Karpas-422 (cell line): ENCODE results near the gene CALML5. TPM values are rescaled to one million over a fixed set of nuclear protein-coding genes. Genes with fewer than 3 reads are reported as not detected.

Source experiments
- DNase-seq: peaks from one replicate; pipeline ENCODE4 v3.0.0-alpha.2; 2015
- H2AFZ ChIP-seq: fragments of 200-600 bp; sonication (generic); 2 replicates; pipeline ENCODE4 v1.6.1; 2014; ENCODE audit warnings: antibody characterized with exemption, low read length, mixed read lengths
- H3K27ac ChIP-seq: fragments of 200-600 bp; sonication (generic); 2 replicates; pipeline ENCODE4 v1.5.1; 2014; ENCODE audit warnings: mild to moderate bottlenecking, low read length, moderate library complexity
- H3K27me3 ChIP-seq: fragments of 200-600 bp; sonication (generic); 2 replicates; pipeline ENCODE4 v1.6.1; 2014; ENCODE audit warnings: low read length, mixed read lengths
- H3K36me3 ChIP-seq: fragments of 200-600 bp; sonication (generic); 2 replicates; pipeline ENCODE4 v1.6.1; 2014; ENCODE audit warnings: low read length, mixed read lengths; ENCODE audit not compliant: insufficient read depth
- H3K4me1 ChIP-seq: fragments of 200-600 bp; sonication (generic); 2 replicates; pipeline ENCODE4 v1.6.1; 2014; ENCODE audit warnings: mild to moderate bottlenecking, low read length, mixed read lengths
- H3K4me2 ChIP-seq: fragments of 200-600 bp; sonication (generic); 2 replicates; pipeline ENCODE4 v1.6.1; 2014; ENCODE audit warnings: low read length, low read depth, mild to moderate bottlenecking; ENCODE audit not compliant: poor library complexity, severe bottlenecking
- H3K4me3 ChIP-seq: fragments of 200-600 bp; sonication (generic); 2 replicates; pipeline ENCODE4 v1.5.1; 2014; ENCODE audit warnings: mild to moderate bottlenecking, antibody characterized with exemption, low read length, mixed read lengths
- H3K79me2 ChIP-seq: fragments of 200-600 bp; sonication (generic); 2 replicates; pipeline ENCODE4 v1.6.1; 2014; ENCODE audit warnings: mild to moderate bottlenecking, low read length, mixed read lengths
- H3K9ac ChIP-seq: fragments of 200-600 bp; sonication (generic); 2 replicates; pipeline ENCODE4 v1.6.0; 2014; ENCODE audit warnings: low read length
- H3K9me2 ChIP-seq: fragments of 200-600 bp; sonication (generic), shearing (Covaris generic); replicated peaks from 2 replicates; pipeline ENCODE4 v1.6.0; 2014; ENCODE audit warnings: mild to moderate bottlenecking, low read length, moderate library complexity; ENCODE audit not compliant: insufficient read depth
- H3K9me3 ChIP-seq: fragments of 300-700, 200-600 bp; sonication (generic); 2 replicates; pipeline ENCODE4 v1.6.1; 2014; ENCODE audit warnings: low read length, mixed read lengths
- H4K20me1 ChIP-seq: fragments of 200-600 bp; sonication (generic); 2 replicates; pipeline ENCODE4 v1.6.1; 2014; ENCODE audit warnings: mild to moderate bottlenecking, antibody characterized with exemption, low read length, low read depth; ENCODE audit not compliant: insufficient read depth
- total RNA-seq: library from RNA; depleted of rRNA; stranded (reverse); fragments of >200 nt; shearing (Covaris generic); gene quantifications from 2 replicates; pipeline ENCODE4 v1.2.3, GENCODE V29; 2014; ENCODE audit warnings: low replicate concordance

Gene CALML5
- total RNA-seq, 1 experiment from 2014 or later, result not detected

DNA sequence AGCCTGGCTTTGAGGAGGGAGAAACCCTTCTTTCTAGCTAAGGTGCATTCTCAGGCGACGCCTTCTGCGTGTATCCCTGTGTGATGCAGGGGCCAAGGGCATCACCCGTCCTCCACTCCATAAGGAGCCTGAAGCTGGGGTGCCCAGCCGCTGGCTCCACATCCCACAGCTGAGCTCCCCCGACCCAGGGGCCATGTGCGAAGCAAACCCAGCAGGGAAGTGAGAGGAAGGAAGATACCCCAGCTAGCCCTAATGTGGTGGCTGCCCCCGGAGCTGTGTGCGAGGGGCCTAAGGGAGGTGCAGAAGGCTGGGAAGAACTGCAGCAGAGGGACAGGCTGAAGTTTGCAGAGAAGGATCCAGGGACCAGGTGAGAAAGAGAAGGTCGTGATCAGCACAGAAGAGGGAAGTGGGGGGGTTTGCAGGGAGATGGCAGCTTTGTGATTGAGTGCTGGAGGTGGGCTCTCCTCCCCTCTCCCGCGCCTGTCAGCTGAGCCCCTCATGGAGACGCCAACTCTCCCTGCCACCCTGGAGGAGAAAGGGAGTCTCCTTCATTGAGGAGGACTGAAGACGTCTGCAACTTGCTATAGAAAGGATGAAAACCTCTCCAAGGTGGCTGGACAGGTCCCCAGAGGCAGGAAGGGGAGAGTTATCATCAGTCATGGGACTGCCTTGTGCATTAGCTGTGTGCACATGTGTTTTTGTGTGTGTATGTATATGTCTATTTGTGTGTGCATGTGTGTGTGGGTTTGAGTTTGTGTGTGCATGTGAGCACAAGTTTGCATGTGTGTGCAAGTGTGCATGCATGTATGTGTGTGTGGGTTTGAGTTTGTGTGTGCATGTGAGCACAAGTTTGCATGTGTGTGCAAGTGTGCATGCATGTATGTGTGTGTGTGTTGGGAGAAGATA, 3.5 kb upstream of the CALML5 start:
- Histone ChIP-seq H4K20me1 (no peaks in the 10 kb centered on the region), H3K27ac (no peak overlapping the region), H3K27me3 (no peaks in the 10 kb centered on the region), H3K9me3 (no peaks in the 10 kb centered on the region), H3K4me3 (no peak overlapping the region), H3K9me2 (no peaks in the 10 kb centered on the region), H3K4me2 (no peak overlapping the region), H3K36me3 (no peaks in the 10 kb centered on the region), H3K79me2 (no peaks in the 10 kb centered on the region), H3K9ac (no peak overlapping the region), H3K4me1 (no peaks in the 10 kb centered on the region), H2AFZ (no peak overlapping the region)
- DNase-seq, result no peak

DNA sequence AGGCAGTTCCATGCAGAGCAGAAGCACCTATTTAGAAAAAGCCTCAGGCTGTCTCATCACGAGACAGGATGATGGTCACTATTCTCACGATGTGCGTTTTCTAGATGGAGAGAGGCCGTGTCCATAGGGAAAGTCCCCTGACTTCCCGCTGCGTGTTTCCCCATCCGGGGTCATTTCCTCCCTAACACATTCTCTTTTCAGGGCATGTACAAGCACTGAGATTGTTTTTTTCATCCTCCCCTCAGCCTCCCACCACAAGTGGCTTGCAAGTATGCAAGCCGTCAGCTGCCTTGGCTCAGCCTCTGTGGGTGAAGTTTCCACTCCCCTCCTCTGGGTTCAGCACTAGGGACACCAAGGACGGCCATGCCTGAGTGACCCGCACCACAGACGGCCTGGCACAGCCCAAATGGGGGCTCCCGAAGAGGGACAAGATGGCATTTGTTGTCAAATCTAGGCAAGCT, 2.7 kb upstream of the CALML5 start:
- no peak for DNase-seq
- H3K4me2 ChIP-seq, result no peak overlapping the region
- no peak overlapping the region for H3K4me3 ChIP-seq
- no peaks in the 10 kb centered on the region for H3K27me3 ChIP-seq
- no peaks in the 10 kb centered on the region for H3K9me3 ChIP-seq
- no peaks in the 10 kb centered on the region for H3K79me2 ChIP-seq
- H2AFZ ChIP-seq, result no peak overlapping the region
- no peaks in the 10 kb centered on the region for H3K4me1 ChIP-seq
- H3K9ac ChIP-seq, result no peak overlapping the region
- no peak overlapping the region for H3K27ac ChIP-seq
- H4K20me1 ChIP-seq, result no peaks in the 10 kb centered on the region
- no peaks in the 10 kb centered on the region for H3K36me3 ChIP-seq
- no peaks in the 10 kb centered on the region for H3K9me2 ChIP-seq

DNA sequence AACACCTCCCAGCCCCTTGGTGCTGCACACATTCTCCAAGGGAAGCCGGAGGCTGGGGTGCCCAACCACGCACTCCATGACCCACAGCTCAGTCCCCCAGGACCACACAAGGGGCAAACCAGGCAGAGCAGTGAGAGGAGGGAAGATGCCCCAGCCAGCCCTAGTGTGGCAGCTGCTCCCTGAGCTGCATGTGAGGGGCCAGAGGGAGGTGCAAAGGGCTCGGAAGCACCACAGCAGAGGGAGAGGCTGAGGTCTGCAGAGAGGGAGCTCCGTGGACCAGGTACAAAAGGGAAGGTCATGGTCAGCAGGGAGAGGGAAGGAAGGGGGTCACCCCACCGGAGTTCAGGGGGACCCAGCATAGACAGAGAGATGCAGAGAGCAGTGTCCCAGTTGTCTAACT, 1.5 kb upstream of the CALML5 start:
- Histone ChIP-seq H2AFZ (no peak overlapping the region), H3K79me2 (no peaks in the 10 kb centered on the region), H3K36me3 (no peaks in the 10 kb centered on the region), H3K27ac (no peak overlapping the region), H3K9me3 (no peaks in the 10 kb centered on the region), H3K4me1 (no peaks in the 10 kb centered on the region), H4K20me1 (no peaks in the 10 kb centered on the region), H3K4me3 (no peak overlapping the region), H3K4me2 (no peak overlapping the region), H3K9me2 (no peaks in the 10 kb centered on the region), H3K27me3 (no peaks in the 10 kb centered on the region), H3K9ac (no peak overlapping the region)
- DNase-seq, result no peak

DNA sequence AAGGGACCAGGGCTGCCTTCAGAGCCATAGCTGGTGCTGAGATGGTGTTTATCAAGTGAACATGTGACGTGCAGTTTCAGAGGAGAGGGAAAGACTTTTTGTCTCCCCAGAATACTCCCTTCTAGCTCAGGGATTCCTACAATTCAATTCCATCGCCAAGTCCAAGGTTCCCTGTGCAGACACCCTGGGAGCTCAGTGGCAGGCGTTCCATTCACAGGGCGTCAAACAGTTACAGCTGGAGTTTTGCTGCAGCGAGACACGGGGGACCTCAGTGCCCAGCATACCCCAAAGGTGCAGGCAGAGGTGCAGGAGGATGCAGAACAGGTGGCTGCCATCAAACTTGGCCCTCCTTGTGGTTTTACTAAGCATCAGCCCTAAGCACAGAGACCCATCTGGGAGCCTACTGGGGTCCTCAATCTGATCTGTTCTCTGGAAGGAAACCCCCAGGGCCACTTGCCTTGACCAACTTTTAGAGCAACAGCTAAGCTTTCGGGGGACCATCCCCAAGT, 846 bp upstream of the CALML5 start:
- Histone ChIP-seq H3K4me3 (no peak overlapping the region), H3K9me2 (no peaks in the 10 kb centered on the region), H3K4me1 (no peaks in the 10 kb centered on the region), H3K4me2 (no peak overlapping the region), H3K36me3 (no peaks in the 10 kb centered on the region), H2AFZ (no peak overlapping the region), H3K27me3 (no peaks in the 10 kb centered on the region), H3K27ac (no peak overlapping the region), H4K20me1 (no peaks in the 10 kb centered on the region), H3K79me2 (no peaks in the 10 kb centered on the region), H3K9ac (no peak overlapping the region), H3K9me3 (no peaks in the 10 kb centered on the region)
- DNase-seq, result no peak

DNA sequence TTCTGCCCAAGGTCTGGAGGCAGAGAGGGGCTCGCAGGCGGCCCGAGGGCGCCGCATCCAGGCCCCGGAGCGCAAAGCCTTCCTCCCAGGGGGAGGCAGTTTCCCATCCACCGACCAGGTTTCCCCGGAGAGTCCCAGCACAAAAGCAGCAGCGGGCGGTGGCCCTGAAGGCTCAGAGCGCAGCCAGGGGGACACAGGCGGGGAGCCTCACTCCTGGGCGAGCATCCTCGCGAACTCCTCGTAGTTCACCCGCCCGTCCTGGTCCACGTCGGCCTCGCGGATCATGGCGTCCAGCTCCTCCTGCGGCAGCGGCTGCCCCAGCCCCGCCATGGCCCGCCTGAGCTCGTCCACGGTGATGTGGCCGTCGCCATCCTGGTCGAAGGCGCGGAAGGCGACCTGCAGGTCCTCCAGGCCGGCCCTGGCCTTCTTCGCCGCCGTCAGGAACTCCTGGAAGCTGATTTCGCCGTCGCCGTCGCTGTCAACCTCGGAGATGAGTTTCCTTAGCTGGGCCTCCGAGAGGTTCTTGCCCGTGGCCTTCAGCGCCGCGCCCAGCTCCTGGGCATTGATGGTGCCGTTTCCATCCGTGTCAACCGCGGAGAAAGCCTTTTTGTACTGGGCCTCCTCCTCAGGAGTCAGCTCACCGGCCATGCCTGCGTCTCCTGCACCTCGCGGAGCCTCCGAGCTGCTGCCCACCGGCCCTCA, 428 bp downstream of the CALML5 start:
- Histone ChIP-seq H3K9me2 (no peaks in the 10 kb centered on the region), H3K9ac (no peak overlapping the region), H3K27ac (no peak overlapping the region), H3K79me2 (no peaks in the 10 kb centered on the region), H3K27me3 (no peaks in the 10 kb centered on the region), H3K36me3 (no peaks in the 10 kb centered on the region), H2AFZ (no peak overlapping the region), H3K4me2 (no peak overlapping the region), H3K4me1 (no peaks in the 10 kb centered on the region), H3K4me3 (no peak overlapping the region), H4K20me1 (no peaks in the 10 kb centered on the region), H3K9me3 (no peaks in the 10 kb centered on the region)
- DNase-seq, result no peak

DNA sequence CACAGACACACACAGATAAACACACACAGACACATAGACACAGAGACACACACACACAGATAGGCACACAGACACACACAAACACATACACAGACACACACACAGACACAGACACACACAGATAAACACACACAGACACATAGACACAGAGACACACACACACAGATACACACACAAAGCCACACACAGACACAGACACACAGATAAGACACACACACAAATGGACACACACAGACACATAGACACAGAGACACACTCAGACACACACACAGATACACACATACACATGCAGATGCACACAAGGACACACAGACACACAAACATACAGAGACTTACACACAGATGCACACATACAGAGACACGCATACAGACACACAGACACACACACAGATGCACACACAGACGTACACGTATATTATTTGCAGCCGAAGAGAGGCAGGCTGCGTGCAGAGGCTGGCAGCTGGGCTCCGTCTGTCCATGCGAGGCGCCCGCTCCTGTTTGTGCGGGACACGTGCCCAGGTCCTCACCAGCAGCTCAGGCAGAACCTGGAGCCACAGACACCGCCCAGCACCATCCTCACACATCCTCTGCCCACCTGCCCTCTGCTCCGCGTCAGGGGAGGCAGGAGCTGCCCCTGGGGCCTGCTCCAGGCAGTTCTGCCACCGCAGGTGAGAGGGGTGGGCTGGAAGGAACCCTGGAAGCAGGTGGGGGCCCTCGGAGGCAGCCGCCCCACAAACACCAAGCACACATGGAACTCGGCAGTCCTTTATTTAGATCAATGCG, 1.2 kb downstream of the CALML5 start:
- H3K79me2 ChIP-seq, result no peaks in the 10 kb centered on the region
- H3K9me2 ChIP-seq, result no peaks in the 10 kb centered on the region
- H3K27ac ChIP-seq, result no peak overlapping the region
- no peak overlapping the region for H3K4me2 ChIP-seq
- no peaks in the 10 kb centered on the region for H3K27me3 ChIP-seq
- H3K36me3 ChIP-seq, result no peaks in the 10 kb centered on the region
- H3K4me3 ChIP-seq, result no peak overlapping the region
- no peaks in the 10 kb centered on the region for H3K9me3 ChIP-seq
- no peaks in the 10 kb centered on the region for H4K20me1 ChIP-seq
- DNase-seq, result no peak
- no peak overlapping the region for H3K9ac ChIP-seq
- no peaks in the 10 kb centered on the region for H3K4me1 ChIP-seq
- H2AFZ ChIP-seq, result no peak overlapping the region

DNA sequence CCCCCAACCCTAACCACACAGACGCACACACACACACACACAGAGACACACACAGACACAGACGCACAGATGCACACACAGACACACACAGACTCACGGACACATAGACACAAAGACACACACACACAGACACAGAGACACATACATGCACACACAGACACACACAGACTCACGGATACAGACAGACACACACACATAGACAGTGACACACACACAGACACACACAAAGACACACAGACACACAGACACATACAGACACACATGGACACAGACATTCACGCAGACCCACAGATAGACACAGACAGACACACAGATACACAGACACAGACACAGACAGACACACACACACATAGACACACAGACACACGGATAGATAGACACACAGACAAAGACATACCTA, 2.1 kb downstream of the CALML5 start:
- Histone ChIP-seq H3K27ac (no peak overlapping the region), H3K9me3 (peaks cover 2% of the 10 kb centered on the region; the same call in 1 of the 2 replicates), H4K20me1 (no peaks in the 10 kb centered on the region), H3K4me1 (no peaks in the 10 kb centered on the region), H3K36me3 (no peaks in the 10 kb centered on the region), H3K9me2 (no peaks in the 10 kb centered on the region), H3K9ac (no peak overlapping the region), H3K4me3 (no peak overlapping the region), H3K4me2 (no peak overlapping the region), H2AFZ (no peak overlapping the region), H3K79me2 (no peaks in the 10 kb centered on the region), H3K27me3 (no peaks in the 10 kb centered on the region)
- no peak for DNase-seq
